IMR-90 (cell line): ENCODE results near the gene ARHGEF26. TPM values are rescaled to one million over a fixed set of nuclear protein-coding genes. Genes with fewer than 3 reads are reported as not detected.

Experiments
- ATAC-seq: fragments of 200-7000 bp; cut with Tn5 transposase; 2 replicates; pipeline ENCODE4 v1.9.1; 2020; ENCODE audit warnings: low read depth, mild to moderate bottlenecking, moderate library complexity
- BruUV-seq: library from RNA; stranded (reverse); fragments of 400-500 nt; replicated peaks from 2 replicates; lab custom pipeline; 2021; lab: Mats Ljungman, UMichigan
- CTCF ChIA-PET: fragments of 300-600 bp; formaldehyde crosslinking; extraction: SDS; loops from one replicate; lab custom pipeline; 2021; ENCODE audit warnings: antibody characterized with exemption; lab: Yijun Ruan, JAX
- POLR2A ChIA-PET: fragments of 300-600 bp; sonication (Branson Sonifier 250); formaldehyde crosslinking; loops from one replicate; lab custom pipeline; 2022; ENCODE audit warnings: antibody characterized with exemption; ENCODE audit not compliant: unreplicated experiment; lab: Charles Lee
- DNase-seq: peaks from one replicate; pipeline ENCODE4 v3.0.0; 2013
- H2AFZ ChIP-seq: replicated peaks from 2 replicates; pipeline ENCODE3; 2013; ENCODE audit warnings: low read length, mild to moderate bottlenecking; ENCODE audit not compliant: poor library complexity
- H2AK5ac ChIP-seq: 2 replicates; pipeline ENCODE4 v1.6.1; 2013; ENCODE audit warnings: low read depth, low read length, inconsistent platforms
- H2AK9ac ChIP-seq: replicated peaks from 2 replicates; pipeline ENCODE3; 2013; ENCODE audit warnings: mild to moderate bottlenecking, low read depth, low read length, moderate library complexity; ENCODE audit not compliant: poor library complexity
- H2BK120ac ChIP-seq: 2 replicates; pipeline ENCODE4 v1.6.1; 2013; ENCODE audit warnings: low read depth, low read length, inconsistent platforms
- H2BK15ac ChIP-seq: 3 replicates; pipeline ENCODE4 v1.6.1; 2013; ENCODE audit warnings: low read depth, low read length, inconsistent platforms
- H2BK20ac ChIP-seq: 2 replicates; pipeline ENCODE4 v1.6.1; 2013; ENCODE audit warnings: low read depth, mild to moderate bottlenecking, inconsistent platforms, low read length, moderate library complexity
- H2BK5ac ChIP-seq: 2 replicates; pipeline ENCODE4 v1.6.1; 2013; ENCODE audit warnings: mild to moderate bottlenecking, low read depth, low read length, inconsistent platforms; ENCODE audit not compliant: poor library complexity, severe bottlenecking
- H3K14ac ChIP-seq: replicated peaks from 2 replicates; pipeline ENCODE4 v1.6.1; 2013; ENCODE audit warnings: low read depth, low read length, inconsistent platforms
- H3K18ac ChIP-seq: 2 replicates; pipeline ENCODE4 v1.6.1; 2013; ENCODE audit warnings: low read depth, low read length, control low read depth
- H3K23ac ChIP-seq: 2 replicates; pipeline ENCODE4 v1.6.1; 2013; ENCODE audit warnings: low read depth, low read length, inconsistent platforms
- H3K27ac ChIP-seq: 2 replicates; pipeline ENCODE4 v1.5.1; 2013; ENCODE audit warnings: mild to moderate bottlenecking, control low read depth, low read length; ENCODE audit not compliant: insufficient read depth
- H3K27me3 ChIP-seq: 2 replicates; pipeline ENCODE4 v1.6.1; 2013; ENCODE audit warnings: low read length; ENCODE audit not compliant: control insufficient read depth, insufficient read depth
- H3K36me3 ChIP-seq: 2 replicates; pipeline ENCODE4 v1.6.1; 2013; ENCODE audit warnings: low read length, mixed read lengths; ENCODE audit not compliant: control insufficient read depth, insufficient read depth
- H3K4ac ChIP-seq: 2 replicates; pipeline ENCODE4 v1.6.1; 2013; ENCODE audit warnings: low read depth, low read length, inconsistent platforms
- H3K4me1 ChIP-seq: 2 replicates; pipeline ENCODE4 v1.6.1; 2013; ENCODE audit warnings: low read length, mixed read lengths; ENCODE audit not compliant: control insufficient read depth, insufficient read depth
- H3K4me2 ChIP-seq: 2 replicates; pipeline ENCODE4 v1.6.1; 2013; ENCODE audit warnings: low read depth, mild to moderate bottlenecking, control low read depth, low read length, moderate library complexity
- H3K4me3 ChIP-seq: 2 replicates; pipeline ENCODE4 v1.5.1; 2013; ENCODE audit warnings: low read depth, mild to moderate bottlenecking, control low read depth, low read length, moderate library complexity; ENCODE audit not compliant: insufficient read depth
- H3K56ac ChIP-seq: 2 replicates; pipeline ENCODE4 v1.6.1; 2013; ENCODE audit warnings: low read length, inconsistent platforms; ENCODE audit not compliant: insufficient read depth; ENCODE audit errors: extremely low read depth
- H3K79me1 ChIP-seq, 2 experiments: 2 replicates each; pipeline ENCODE4 v1.6.1; 2013; ENCODE audit warnings: low read length in 2 of 2, inconsistent platforms in 1 of 2, low read depth in 1 of 2
- H3K9ac ChIP-seq: 2 replicates; pipeline ENCODE4 v1.6.1; 2013; ENCODE audit warnings: low read depth, low read length, control low read depth
- H3K9me1 ChIP-seq: 2 replicates; pipeline ENCODE4 v1.6.1; 2013; ENCODE audit warnings: low read length, inconsistent platforms; ENCODE audit not compliant: insufficient read depth
- H3K9me3 ChIP-seq: 2 replicates; pipeline ENCODE4 v1.6.1; 2013; ENCODE audit warnings: low read length; ENCODE audit not compliant: control insufficient read depth, insufficient read depth
- H4K20me1 ChIP-seq: 2 replicates; pipeline ENCODE4 v1.6.1; 2013; ENCODE audit warnings: low read length, inconsistent platforms; ENCODE audit not compliant: insufficient read depth
- H4K5ac ChIP-seq: 2 replicates; pipeline ENCODE4 v1.6.1; 2013; ENCODE audit warnings: mild to moderate bottlenecking, low read depth, low read length, control low read depth
- H4K8ac ChIP-seq, 2 experiments: 2 replicates each; pipeline ENCODE4 v1.6.1; 2013; ENCODE audit warnings: low read depth in 2 of 2, low read length in 2 of 2, control low read depth in 1 of 2, inconsistent platforms in 1 of 2
- H4K91ac ChIP-seq: 2 replicates; pipeline ENCODE4 v1.6.1; 2013; ENCODE audit warnings: low read depth, low read length, inconsistent platforms; ENCODE audit not compliant: insufficient read depth
- BHLHE40 ChIP-seq: fragments of 150-350 bp; IDR thresholded peaks from 2 replicates; pipeline ENCODE4 v1.6.1; 2016; ENCODE audit warnings: mild to moderate bottlenecking, low read depth, low read length
- CEBPB ChIP-seq: IDR thresholded peaks from 2 replicates; pipeline ENCODE4 v1.6.1; 2012; ENCODE audit warnings: low read depth, low read length, improper control_type of control experiment
- CHD1 ChIP-seq: IDR thresholded peaks from 2 replicates; pipeline ENCODE4 v1.6.1; 2012; ENCODE audit warnings: low read depth, low read length, improper control_type of control experiment
- CTCF ChIP-seq: conservative IDR thresholded peaks from 2 replicates; pipeline ENCODE4 v1.5.1; 2012; ENCODE audit warnings: mild to moderate bottlenecking, low read depth, low read length, improper control_type of control experiment
- ELK1 ChIP-seq: fragments of 150-350 bp; IDR thresholded peaks from 2 replicates; pipeline ENCODE4 v1.6.1; 2016; ENCODE audit warnings: low read depth, mild to moderate bottlenecking, low read length, moderate library complexity, borderline replicate concordance
- FOS ChIP-seq: fragments of 150-350 bp; IDR thresholded peaks from 2 replicates; pipeline ENCODE4 v1.6.1; 2016; ENCODE audit warnings: low read depth, low read length
- MAFK ChIP-seq: IDR thresholded peaks from 2 replicates; pipeline ENCODE4 v1.6.1; 2012; ENCODE audit warnings: low read depth, low read length, improper control_type of control experiment
- MAZ ChIP-seq: IDR thresholded peaks from 2 replicates; pipeline ENCODE4 v1.6.1; 2012; ENCODE audit warnings: low read depth, mild to moderate bottlenecking, low read length, improper control_type of control experiment, moderate library complexity, borderline replicate concordance
- MXI1 ChIP-seq: IDR thresholded peaks from 2 replicates; pipeline ENCODE4 v1.6.1; 2012; ENCODE audit warnings: low read depth, mild to moderate bottlenecking, low read length, moderate library complexity, borderline replicate concordance
- NFE2L2 ChIP-seq: fragments of 150-350 bp; IDR thresholded peaks from 2 replicates; pipeline ENCODE4 v1.6.1; 2016; ENCODE audit warnings: low read depth, mild to moderate bottlenecking, low read length
- POLR2A ChIP-seq: IDR thresholded peaks from 2 replicates; pipeline ENCODE4 v1.6.1; 2012; ENCODE audit warnings: mild to moderate bottlenecking, low read depth, low read length
- RAD21 ChIP-seq: IDR thresholded peaks from 2 replicates; pipeline ENCODE4 v1.6.1; 2012; ENCODE audit warnings: low read length, improper control_type of control experiment
- RCOR1 ChIP-seq: IDR thresholded peaks from 2 replicates; pipeline ENCODE4 v1.6.1; 2012; ENCODE audit warnings: mild to moderate bottlenecking, low read length, improper control_type of control experiment; ENCODE audit not compliant: insufficient replicate concordance
- RFX5 ChIP-seq: IDR thresholded peaks from 2 replicates; pipeline ENCODE4 v1.8.0; 2012; ENCODE audit warnings: low read depth, mild to moderate bottlenecking, low read length, moderate library complexity
- SMC3 ChIP-seq: fragments of 150-350 bp; IDR thresholded peaks from 2 replicates; pipeline ENCODE4 v1.6.1; 2016; ENCODE audit warnings: low read depth, mild to moderate bottlenecking, antibody characterized with exemption, low read length, moderate library complexity
- USF2 ChIP-seq: fragments of 150-350 bp; IDR thresholded peaks from 2 replicates; pipeline ENCODE4 v1.6.1; 2017; ENCODE audit warnings: mild to moderate bottlenecking, antibody characterized with exemption, low read length, low read depth
- WGBS, 2 experiments: methylation state at CpG; one replicate each; pipeline versions ENCODE4 v1.1.5 to v1.1.7; 2013; ENCODE audit warnings: missing lambda C conversion rate in 2 of 2; ENCODE audit not compliant: insufficient read length in 1 of 2; ENCODE audit errors: extremely low coverage in 2 of 2; 5-methylcytosine and 5-hydroxymethylcytosine counted together
- dilution Hi-C: fragments of 300-500 bp; cut with HindIII; formaldehyde crosslinking; loops from one replicate; pipeline ENCODE4 v1.14.3; 2018; ENCODE audit warnings: low sequenced_read_pairs; ENCODE audit not compliant: unreplicated experiment
- in situ Hi-C: fragments of 300-500 bp; cut with MboI; formaldehyde crosslinking; loops from 3 replicates; pipeline ENCODE4 v1.14.3; 2019; ENCODE audit warnings: low sequenced_read_pairs, inconsistent platforms, mixed read lengths
- intact Hi-C: fragments of 100-400 bp; cut with micrococcal nuclease; formaldehyde crosslinking; loops from 2 replicates; pipeline ENCODE4 v1.10.0; 2022
- polyA plus RNA-seq, 3 experiments: library from polyadenylated mRNA; depleted of rRNA; stranded (reverse); fragments of >200 nt; gene quantifications; 2 replicates each; pipeline ENCODE4 v1.2.3, GENCODE V29; 2012; ENCODE audit warnings: low replicate concordance in 1 of 3
- total RNA-seq: library from RNA; depleted of rRNA; stranded (reverse); fragments of >200 nt; gene quantifications from 2 replicates; pipeline ENCODE4 v1.2.3, GENCODE V29; 2012

The ARHGEF26 gene
- total and polyA plus RNA-seq, 2 of the 4 experiments (the other 2 are of a cell fraction) = 2.0 to 2.3 TPM

GRCh38 chr3:154119951-154120350, 1.2 kb upstream of the ARHGEF26 start:
- ATAC-seq = no peak
- no peak for DNase-seq
- H3K9me1 ChIP-seq = no peaks in the 10 kb centered on the region
- H3K27ac ChIP-seq = no peak overlapping the region
- H4K91ac ChIP-seq = no peak overlapping the region
- no CpG with 5 or more reads among the region's 2 CpGs for WGBS, 2 experiments
- no peak overlapping the region for H2AK9ac ChIP-seq
- ChIA-PET POLR2A (no interaction called here), CTCF (no interaction called here)
- no peaks in the 10 kb centered on the region for H3K9me3 ChIP-seq
- no peak overlapping the region for H3K4me2 ChIP-seq
- H2BK120ac ChIP-seq = no peak overlapping the region
- H3K4me1 ChIP-seq = no peaks in the 10 kb centered on the region; the same call in 1 of the 2 replicates
- no peak for TF ChIP-seq MAZ
- TF ChIP-seq MXI1 = no peak
- no peak for TF ChIP-seq CTCF
- no peak for TF ChIP-seq CHD1
- no peak for TF ChIP-seq RCOR1
- no peak for TF ChIP-seq NFE2L2
- TF ChIP-seq POLR2A = no peak
- no peak for TF ChIP-seq ELK1
- no peak for TF ChIP-seq RFX5
- TF ChIP-seq BHLHE40 = no peak
- TF ChIP-seq SMC3 = no peak
- TF ChIP-seq MAFK = no peak
- TF ChIP-seq FOS = no peak
- no peak for TF ChIP-seq CEBPB
- no peak for TF ChIP-seq RAD21
- TF ChIP-seq USF2 = no peak
- no peaks in the 10 kb centered on the region for H3K36me3 ChIP-seq
- no peak overlapping the region for H3K4ac ChIP-seq
- H4K20me1 ChIP-seq = no peaks in the 10 kb centered on the region
- H4K5ac ChIP-seq = no peak overlapping the region
- H3K18ac ChIP-seq = no peak overlapping the region
- H2BK15ac ChIP-seq = no peak overlapping the region
- intact Hi-C loops = loop anchor here (2.0 kb wide), 1 partner anchor 109 kb away; no protein-coding TSS in a partner anchor
- no peaks in the 10 kb centered on the region; the same call in 1 of the 2 replicates for H3K27me3 ChIP-seq
- H2BK5ac ChIP-seq = no peak overlapping the region
- no peaks in the 10 kb centered on the region for H3K79me1 ChIP-seq
- dilution Hi-C loops = no loop called here
- BruUV-seq = no TSS peak
- H2AK5ac ChIP-seq = no peak overlapping the region
- H3K4me3 ChIP-seq = no peak overlapping the region
- H3K14ac ChIP-seq = no peak overlapping the region
- H2AFZ ChIP-seq = no peak overlapping the region
- H3K56ac ChIP-seq = no peak overlapping the region
- no peak overlapping the region for H3K23ac ChIP-seq
- no peak overlapping the region for H4K8ac ChIP-seq
- no peak overlapping the region for H3K9ac ChIP-seq
- in situ Hi-C loops = no loop called here
- H2BK20ac ChIP-seq = no peak overlapping the region
